HG03175 (cell line): ENCODE measurements around the gene CACNA2D2.

Source experiments
- ATAC-seq: cut with Tn5 transposase; IDR thresholded peaks from one replicate; pipeline ENCODE4 v1.9.1; 2021; ENCODE audit warnings: mild to moderate bottlenecking, moderate library complexity; ENCODE audit not compliant: unreplicated experiment

The CACNA2D2 gene

GRCh38 chr3:50502584-50503423 is 630 bp downstream of the CACNA2D2 start:
- no peak for ATAC-seq

GRCh38 chr3:50502225-50502583 is 1.2 kb downstream of the CACNA2D2 start:
- no peak for ATAC-seq

DNA sequence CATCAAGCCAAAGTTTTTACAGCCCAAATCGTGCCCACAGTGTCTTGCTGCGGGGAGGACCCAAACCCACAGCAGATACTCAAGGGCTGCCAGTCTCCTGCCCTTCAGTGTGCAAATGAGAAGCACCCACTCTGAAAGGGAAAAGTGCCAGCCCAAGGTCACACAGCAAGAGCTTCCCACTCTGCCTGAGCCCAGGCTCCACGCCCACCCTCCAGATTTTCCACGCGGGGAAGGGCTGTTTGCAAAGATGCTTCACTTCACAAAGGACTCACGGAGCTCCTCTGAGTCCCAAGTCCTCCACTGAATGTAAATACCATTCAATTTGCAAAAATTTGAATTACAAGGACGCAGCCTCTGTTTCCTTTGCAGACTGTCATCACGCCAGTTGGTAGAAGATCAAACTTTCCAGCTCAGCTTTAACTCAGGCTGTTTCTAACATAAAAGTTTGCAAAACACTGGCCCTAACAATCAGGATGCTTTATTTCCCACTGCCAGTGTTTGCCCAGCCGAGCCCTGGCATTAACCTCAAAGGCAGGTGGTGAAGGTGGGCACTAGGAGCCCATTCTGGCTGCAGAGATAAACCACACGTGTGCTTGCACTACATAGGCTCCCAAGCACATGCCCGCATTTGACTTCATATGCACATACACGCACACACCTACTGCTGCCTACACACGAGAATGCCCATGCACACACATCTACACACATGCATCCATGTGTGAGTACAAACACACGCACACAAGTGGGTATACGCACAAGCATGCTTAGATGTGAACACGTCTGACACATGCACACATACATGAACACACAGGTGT is 7.6 kb downstream of the CACNA2D2 start:
- no peak for ATAC-seq

DNA sequence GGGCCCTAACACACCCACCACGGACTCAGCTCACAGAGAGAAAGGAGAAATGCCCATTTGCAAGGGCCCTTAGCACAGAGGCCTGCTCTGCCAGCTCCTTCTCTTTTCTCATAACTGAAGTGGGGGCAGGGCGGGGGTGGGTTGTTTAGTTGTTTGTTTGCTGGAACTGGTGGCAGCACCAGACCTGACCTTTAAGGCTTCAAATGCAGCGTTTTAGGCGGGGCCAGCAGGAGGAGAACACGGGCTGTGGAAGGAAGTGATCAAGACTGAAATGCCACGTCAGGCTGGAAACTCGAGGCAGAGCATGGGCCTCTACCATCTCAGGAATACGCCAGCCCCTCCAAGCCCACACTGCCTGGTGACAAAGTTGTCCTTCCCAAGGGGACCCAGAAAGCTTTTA is 9.3 kb downstream of the CACNA2D2 start:
- ATAC-seq, result no peak

DNA sequence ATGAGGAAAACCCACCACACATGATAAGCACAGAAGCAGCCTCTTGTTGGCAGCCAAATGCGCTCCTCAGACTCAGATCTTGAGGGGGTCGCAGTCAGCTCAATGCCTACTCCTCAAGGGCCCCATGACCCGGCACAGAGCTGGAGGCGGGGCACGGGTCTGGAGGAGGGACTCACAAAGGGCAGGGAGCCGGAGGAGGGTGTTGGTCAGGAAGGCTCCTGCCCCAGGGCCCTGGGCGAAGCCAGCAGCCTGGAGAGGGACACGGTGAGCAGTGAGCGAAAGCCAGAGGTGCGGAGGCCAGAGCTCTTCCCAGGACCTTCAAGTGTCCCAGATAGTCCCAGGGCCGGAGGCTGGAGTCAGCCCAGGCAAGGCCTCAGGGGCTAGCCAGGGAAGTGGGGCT is 9.8 kb downstream of the CACNA2D2 start:
- ATAC-seq, result no peak

- ATAC-seq, result no peak
Measured at GRCh38 chr3:50493086-50493485, 10.3 kb downstream of the CACNA2D2 start.

DNA sequence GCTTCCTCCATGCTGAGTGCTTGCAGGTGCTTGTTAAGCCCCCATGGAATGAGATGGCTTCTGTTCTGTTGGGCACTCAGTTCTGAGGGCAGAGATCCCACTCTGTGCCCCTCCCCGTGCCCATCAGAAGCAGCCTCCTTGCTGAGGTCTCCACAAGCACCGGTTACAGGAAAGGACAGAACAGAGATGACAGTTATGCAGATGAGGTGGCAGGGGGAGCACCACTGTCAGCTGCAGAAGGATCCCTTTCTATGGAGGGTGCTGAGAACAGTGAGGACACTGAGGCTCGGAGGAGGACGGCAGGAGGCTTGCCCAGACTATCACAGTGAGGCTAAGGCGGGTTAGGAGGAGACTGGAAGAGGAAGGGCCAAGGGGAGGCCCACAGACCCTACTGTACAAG is 12.4 kb downstream of the CACNA2D2 start:
- ATAC-seq, result no peak

DNA sequence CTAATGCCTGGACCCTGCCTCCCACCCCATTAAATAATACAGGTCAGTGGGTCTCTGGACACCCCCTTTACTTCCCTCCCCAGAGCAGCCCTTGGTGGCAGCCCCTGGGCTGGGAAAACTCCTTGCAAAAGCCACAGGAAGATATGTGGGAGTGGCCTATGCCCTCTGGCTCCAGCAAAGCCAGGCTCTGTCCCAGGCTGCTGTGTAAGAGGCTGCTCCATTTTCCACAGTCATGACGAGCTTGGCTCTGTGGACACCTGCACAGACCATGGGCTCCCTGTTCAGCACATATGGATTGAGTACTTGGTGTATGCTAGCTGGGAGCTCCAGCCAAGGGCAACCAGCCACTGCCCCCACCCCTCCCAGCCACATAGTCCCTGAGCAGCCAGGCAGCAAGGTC is 13.0 kb downstream of the CACNA2D2 start:
- ATAC-seq, result no peak

DNA sequence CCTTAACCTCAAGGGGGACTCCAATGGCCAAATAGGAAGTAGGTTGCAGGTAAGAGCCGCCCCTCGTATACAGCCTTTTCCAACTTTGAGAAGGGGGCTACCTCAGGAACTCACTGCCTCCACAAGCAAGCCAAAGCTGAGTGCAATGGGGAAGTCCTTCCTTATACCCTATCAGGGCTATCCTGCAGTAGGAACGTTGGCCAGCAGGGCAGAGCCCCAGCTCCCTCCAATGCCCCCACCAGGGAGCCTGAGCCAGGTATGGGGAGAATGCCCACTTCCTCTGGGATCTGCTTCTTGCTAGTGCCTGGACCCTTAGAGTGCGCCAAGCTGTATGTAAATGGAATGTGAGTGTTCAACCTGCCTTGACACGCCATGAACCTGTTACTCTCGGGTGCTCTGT is 16.3 kb downstream of the CACNA2D2 start:
- no peak for ATAC-seq

DNA sequence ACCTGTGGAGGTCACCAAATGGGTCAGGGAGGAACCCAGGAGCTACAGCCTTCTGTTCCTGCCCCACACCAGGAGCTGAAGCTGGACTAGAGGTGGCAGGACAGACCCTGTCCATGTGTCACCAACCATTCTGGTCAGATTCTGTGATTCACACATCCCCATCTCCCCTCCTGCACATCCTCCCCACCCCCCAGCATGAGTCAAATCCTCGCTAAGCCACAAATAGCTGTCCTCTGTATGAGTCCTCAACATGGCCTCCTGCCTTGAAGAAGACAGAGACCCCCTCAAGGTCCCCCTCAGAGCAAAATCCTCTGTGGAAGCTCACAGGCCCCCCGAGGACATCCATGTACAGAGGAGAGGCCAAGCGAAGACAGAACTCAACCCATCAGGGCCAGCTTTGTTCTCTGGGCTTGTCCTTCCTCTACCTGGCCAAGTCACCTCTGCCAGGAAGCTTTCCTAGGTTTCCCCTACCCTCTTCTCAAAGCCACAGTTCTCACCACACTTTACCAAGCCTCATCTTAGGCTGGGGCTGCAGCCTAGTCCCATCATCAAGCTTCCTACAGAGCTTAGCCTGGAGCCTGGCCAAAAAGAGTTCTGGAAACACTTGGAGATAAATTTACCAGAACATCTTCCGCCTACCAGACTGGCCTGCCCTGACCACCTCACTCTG is 17.1 kb downstream of the CACNA2D2 start:
- ATAC-seq, result no peak

DNA sequence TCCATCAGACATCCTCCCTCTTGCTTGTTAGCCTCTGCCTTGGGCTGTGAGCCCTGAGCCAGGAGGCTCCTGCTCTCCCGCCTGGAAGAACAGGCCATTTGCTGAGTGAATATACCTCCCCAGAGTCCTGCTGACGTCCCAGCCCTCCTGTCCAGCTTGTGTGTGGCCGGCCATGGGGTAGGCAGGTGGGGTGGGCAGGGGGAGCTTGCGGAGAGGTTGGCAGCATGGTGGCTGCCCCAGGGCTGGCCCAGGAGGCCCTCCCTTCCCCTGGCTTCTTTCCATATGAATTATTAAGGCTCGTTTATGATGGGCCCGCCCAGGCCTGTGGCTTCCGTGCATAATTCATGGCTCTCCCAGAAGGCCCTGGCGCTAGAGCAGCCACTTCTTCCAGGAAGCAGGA is 18.7 kb downstream of the CACNA2D2 start:
- ATAC-seq, result no peak

DNA sequence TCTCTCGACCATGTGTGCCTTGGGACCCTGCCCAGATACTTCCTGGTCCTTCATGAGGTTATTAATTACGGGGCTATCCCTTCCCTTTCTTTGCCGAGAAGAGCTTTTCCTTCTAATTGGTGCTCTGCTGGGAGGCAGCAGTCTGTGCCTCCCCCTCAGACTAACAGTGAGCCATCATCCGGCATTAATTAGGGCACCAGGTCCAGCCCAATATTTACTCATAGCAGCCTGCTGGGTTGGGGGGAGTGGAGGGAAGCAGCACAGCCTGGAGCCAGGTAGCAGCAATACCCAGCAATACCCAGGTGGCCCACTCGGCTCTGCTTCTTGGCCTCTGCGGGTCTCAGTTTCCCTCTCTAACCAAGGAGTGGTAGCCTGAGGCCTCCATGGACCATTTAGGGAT is 20.1 kb downstream of the CACNA2D2 start:
- no peak for ATAC-seq

DNA sequence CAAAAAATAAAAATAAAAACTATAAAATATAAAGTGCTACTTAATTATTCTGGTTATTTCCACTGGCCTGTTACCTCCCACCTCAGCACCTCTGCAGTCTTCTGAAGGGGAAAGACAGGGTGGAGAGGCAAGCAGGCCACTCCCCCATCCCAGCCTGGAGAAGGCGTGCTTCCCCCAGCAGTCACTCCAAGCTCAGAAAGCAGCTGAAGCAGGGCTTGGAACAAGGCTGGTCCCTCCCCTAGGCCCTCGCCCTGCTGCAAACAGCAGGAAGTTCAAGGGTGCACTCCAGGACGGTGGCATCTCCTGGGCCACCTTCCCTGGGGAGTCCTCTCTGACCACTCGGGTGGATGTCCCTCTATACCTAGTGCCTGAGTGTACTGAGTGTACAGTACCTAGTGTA is 21.4 kb downstream of the CACNA2D2 start:
- no peak for ATAC-seq

DNA sequence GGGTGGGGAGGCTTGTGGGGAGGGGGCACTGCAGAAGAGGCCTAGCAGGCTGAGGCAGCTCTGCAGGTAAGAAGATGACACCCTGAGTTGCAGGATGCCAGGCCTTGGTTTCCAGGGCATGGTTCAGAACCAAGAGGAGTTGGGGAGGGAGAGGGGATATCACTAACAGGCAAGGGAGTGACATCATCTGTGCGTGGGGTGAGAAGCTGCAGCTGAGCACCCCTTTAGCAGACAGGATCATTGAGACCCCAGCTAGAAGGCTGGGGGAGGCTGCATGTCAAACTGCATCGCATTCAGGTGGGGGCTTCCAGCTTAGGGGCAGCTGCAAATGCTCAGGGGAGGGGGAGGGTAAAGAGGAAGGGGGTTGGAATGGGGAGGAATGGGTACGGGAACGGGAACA is 23.0 kb downstream of the CACNA2D2 start:
- no peak for ATAC-seq

- no peak for ATAC-seq
Measured at GRCh38 chr3:50479523-50479922, 23.9 kb downstream of the CACNA2D2 start.

- no peak for ATAC-seq
Measured at GRCh38 chr3:50478671-50479260, 24.7 kb downstream of the CACNA2D2 start.

DNA sequence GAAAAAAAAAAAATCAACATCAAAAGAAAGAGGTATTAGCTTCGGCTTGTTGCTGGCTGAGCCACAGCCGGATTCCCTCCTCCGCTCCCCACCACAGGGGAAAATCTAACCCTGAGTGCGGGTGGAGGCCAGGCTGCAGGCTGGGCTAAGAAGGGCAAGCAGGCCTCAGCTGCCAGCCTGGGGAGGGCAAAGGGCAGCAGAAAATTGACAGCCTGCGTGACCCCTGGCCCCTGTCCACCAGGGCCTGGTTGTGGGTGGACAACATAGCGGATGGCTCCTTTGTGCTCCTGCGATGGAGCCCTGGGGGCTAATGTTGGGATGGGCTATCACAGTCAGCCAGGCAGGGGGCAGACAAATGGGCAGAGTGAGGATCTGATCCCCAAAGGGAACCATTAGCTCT is 25.4 kb downstream of the CACNA2D2 start:
- no peak for ATAC-seq

GRCh38 chr3:50475348-50475747 is 28.1 kb downstream of the CACNA2D2 start:
- ATAC-seq, result no peak

DNA sequence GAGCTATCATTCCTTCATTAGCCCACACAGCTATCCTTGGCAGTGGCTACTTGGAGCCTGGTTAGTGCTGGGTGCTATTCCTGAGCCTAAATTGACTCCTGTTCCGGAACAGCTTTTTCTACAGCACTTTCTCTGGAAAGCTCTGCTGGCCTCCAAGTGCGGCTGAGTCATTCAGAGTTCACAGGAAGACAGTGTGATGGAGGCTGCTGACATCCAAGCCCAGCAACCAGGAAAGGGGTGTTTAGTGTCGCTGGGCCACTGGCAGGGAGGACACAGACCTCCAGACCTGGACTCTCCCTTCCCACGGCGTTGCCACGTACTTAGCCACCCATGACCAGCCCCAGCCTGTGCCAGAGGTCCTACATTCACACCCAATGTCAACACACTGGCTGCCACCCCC is 28.7 kb downstream of the CACNA2D2 start:
- no peak for ATAC-seq

DNA sequence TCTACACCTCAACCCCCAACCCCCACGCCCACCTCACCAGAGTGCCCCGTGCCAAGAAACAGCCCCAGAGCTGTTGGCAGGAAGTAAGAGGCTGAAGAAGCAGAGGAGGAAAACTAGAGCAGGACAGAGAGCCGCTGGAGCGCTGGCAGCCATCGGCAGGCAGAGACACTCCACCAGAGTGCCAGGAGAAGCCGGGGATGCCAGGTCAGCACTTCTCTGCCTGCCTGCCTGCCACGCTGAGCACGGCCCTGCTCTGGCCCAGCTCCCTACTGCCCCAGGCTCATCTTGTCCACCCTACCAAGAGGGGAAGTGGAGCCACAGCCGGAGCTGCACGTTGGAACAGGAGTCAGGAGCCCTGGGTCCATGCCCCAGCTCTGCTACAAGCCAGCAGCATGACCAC is 29.7 kb downstream of the CACNA2D2 start:
- ATAC-seq, result no peak

DNA sequence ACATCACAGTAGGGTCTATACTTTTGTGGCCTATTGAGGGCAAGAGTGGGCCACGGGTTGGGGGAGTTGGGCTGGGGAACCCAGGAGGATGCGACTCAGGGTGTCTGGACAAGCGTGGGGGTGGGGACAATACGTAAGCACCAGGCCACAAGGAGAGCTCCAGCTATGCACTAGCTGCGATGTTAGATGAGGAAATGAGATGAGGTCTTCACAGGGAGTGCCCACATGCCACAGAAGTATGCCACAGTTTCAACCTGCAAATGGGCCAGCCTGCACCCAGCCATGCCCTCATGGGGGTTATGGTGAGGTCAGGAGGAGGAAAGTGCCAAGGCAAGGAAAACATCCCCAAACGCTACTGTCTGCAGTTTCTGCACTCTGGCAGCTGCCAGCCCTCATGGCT is 30.5 kb downstream of the CACNA2D2 start:
- ATAC-seq, result no peak
